Stimulated activated CD8-positive, alpha-beta memory T cell treated with anti-CD3 and anti-CD28 coated beads, Interleukin-7, amount 100 ng/mL, for 48 hours (primary cell): ENCODE data around the gene TSPAN12.
"Not testable (repeated sequence)": the region's sequence is repeated elsewhere in the genome, so short reads cannot be mapped to it uniquely, and the experiment has no call there.

ENCODE experiments used
- DNase-seq, 2 donors: peaks; one replicate each; pipeline ENCODE4 v3.0.0-alpha.2; 2020; ENCODE audit warnings: low read depth in 1 of 2; ENCODE audit errors: extremely low read depth in 1 of 2

The TSPAN12 gene

DNA sequence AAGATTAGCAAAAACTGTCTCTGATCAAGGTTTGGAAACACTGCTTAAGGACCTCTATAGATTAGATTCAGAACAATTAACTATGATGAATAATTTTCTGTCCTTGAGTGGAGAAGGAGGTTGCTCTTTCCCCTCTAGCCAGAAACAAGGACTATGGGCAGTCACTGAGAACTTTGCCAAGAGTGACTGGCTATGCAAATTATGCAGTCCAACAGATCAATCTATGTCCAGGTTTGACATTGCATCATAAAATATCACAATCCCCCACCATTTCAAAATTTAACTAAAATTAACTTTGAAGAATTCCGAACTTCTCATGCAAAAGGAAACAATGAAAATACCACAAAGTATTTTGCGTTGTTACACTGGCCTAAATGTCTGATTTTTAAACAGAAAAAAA, 50.6 kb downstream of the TSPAN12 start:
- DNase-seq = no peak

DNA sequence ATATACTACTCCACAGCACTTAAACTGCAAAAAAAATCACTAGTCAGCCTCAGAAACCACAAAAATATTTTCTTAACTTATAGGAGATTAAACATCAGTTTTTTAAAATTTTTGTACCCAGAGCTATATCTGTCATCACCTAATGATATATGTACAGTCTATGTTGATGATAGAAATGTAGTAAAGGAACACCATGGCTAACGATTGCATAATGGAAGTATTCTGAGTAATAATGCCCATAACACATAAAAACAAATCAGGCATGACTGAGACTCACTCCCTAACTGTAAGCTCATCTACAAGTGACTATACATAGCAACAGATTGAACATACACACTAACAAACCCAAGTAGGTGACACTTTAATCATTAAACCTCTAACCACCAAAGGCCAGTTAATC, 51.3 kb downstream of the TSPAN12 start:
- DNase-seq = no peak

DNA sequence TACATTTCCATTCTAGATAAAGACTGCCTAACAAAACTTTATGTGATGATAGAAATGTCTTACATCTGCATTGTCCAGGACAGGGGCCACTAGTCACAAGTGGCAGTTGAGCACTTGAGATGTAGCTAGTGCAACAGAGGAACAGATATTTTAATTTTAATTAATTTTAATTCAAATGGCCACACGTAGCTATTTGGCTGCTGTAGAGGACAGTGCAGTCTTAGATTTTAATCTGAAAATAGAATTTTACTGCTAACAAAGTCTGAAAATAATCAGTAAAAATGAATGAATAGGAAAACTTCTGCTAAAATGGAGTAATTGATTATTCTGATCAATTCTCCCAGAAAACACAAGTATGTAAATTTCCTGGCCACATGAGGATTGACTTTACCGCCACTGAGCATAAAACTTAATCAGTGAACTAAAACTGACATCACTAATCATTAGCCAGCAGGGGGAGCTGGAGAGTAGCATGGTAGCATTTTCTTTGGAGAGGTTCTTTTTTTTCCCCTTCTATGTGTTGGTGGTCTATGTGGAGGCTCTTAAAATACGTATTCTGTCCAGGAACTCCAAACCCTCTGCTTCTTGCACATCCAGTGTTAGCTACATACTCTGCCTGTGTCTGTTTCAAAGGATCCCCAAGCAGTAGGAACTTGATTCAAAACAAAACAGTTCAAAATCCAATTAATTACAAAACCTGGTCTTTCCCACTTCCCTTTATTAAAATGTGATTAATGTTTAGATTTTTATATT, 52.1 kb downstream of the TSPAN12 start:
- peak in 1 of 2 donors; percentile 2 for DNase-seq

DNA sequence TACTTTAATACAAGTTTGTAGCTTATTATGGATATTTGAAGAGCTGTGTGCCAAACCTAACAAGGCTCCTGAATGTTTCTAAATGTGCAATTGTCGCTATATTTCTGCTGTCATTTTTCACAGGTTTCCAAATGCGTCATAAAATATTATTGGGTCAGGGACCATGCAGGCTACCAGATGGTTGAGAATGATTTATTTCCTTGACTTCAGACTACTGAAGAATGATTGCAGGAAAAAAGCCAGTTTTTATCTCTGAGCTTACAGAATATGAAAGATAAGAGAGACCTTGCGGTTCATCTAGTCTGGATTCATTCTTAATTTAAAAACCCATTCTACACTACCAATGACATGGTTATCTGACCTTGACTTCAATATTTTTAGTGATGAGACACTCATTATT, 55.2 kb downstream of the TSPAN12 start:
- DNase-seq = no peak

DNA sequence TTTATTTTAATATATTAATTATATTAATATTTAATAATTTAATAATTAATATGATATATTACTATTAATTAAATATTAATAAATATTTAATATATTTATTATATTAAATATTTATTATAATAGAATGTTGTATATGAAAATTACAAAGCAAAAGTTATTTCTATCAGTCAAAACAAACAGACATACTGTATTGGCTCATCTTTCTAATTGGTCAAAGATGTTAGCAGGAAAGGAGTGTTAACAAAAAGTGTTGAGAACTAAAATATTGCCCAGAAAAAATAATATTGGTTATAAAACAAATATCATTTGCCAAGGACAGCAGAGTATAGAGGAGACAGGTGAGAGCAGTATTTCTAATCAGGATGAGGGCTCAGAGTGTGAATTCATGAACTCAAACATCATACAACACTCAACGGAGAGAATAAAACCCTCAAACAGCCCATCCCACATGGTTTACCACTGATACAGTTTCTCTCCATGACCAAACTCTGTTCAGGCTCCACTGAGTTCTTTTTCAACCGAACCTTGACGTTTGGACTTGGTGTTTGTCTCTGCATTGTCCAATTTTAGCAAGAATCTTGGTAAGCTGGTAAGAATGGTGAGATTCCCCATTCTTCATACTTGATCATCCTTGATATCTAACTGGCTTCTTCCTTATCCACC, 58.0 kb downstream of the TSPAN12 start:
- DNase-seq = no peak

DNA sequence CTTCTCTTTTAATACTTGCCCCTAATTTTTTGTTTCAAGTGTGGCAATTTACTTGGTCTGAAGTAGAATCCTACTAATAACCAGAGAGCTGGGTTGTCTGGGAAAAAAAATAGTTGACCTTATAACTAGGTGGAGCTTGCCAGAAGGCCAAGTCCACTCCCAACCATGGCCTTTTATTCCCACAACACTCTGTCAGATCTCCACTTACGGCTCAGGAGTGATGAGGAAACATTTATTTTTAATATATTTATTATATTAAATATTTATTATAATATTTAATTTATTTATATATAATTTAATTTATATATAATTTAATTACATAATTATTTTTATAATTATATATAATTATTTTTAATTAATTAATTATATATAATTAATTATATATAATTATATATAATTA, 58.8 kb downstream of the TSPAN12 start:
- DNase-seq = no peak

DNA sequence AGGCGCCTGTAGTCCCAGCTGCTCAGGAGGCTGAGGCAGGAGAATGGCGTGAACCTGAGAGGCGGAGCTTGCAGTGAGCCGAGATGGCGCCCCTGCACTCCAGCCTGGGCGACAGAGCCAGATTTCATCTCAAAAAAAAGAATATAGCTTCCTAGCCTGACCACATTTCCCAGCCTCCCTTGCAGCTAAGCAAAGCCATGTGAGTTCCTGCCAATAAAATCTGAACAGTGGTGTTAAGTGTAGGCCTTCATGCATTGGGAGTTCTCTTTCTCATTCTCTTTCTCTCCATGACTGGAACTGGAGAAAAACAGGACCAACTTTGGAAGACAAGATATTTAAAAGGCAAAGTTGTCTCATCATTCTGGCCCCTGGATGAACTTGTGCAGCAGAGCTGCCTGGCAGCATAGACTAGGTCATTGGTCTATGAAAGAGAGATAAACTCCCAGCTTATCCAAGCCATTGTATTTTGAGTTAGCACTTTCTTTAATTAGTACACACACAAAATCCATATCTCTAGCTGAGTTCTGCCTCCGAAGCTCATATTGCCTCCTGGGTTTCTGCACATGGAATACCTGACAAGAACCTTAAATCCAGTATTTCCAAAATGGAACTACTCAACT, 60.8 kb downstream of the TSPAN12 start:
- DNase-seq = no peak

DNA sequence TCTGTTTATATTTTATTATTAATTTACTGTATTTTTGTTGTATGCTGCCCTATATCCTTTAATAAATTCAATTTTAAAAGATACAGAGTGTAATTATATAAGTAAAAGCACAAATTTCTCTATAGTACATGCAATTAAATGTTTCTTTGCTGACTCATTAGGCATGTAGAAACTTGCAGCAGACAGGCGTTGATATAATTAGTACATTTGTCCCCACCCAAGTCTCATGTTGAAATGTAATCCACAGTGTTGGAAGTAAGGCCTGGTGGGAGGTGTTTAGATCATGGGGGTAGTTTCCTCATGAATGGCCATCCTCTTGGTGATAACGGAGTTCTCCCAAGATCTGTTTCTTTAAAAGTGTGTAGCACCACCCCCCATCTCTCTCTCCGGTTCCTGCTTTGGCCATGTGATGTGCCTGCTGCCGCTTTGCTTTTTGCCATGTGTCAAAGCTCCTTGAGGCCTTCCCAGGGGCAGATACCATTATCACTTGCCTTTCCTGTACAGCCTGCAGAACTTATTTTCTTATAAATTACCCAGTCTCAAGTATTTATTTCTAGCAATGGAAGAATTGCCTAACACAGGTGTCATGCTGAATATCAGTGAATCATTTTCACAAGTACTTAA, 63.7 kb downstream of the TSPAN12 start:
- DNase-seq = no peak

DNA sequence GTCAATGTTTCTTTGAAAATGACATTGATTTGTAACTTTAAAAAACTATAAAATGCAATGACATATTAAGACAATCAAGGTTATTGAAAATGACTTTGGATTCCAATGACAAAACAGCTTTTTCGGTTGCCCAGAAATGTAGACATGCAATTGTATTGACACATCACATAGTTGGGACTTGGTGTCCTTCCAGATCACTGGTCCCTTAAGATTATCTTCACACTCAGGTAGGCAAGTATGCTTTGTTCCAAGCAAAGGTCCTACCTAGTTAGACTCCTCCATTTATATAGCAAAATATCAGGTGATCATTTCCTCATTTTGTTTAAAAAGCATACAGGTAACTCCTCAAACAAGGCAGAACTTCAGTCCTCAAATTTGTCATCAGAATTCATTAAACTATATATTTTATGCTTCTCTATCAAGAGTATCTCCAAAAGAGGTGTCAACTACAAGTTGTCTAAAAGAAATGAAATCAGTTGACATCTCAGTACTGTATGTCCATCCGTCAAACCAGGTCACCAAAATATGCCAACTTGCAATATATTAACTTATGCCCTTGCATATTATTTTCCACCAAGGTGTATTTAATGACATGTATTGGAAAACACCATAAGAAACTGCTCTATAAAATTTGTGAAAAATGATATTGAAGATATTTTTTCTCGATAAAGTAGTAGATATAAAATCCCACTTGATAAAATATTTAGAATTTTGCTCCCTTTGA, 64.6 kb downstream of the TSPAN12 start:
- DNase-seq = no peak

DNA sequence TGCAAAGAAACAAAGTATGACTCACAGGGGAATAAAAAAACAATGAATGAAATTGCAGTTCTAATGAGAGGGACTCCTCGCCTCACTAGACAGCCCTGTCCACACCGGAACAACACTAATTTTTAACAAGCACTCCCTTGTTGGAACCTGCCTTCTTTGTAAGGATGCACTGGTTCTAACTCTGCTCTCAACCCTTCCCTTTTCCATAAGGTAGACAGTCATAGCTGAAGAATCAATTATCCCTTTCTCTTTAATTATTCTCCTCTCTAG, 65.1 kb downstream of the TSPAN12 start:
- no peak for DNase-seq

DNA sequence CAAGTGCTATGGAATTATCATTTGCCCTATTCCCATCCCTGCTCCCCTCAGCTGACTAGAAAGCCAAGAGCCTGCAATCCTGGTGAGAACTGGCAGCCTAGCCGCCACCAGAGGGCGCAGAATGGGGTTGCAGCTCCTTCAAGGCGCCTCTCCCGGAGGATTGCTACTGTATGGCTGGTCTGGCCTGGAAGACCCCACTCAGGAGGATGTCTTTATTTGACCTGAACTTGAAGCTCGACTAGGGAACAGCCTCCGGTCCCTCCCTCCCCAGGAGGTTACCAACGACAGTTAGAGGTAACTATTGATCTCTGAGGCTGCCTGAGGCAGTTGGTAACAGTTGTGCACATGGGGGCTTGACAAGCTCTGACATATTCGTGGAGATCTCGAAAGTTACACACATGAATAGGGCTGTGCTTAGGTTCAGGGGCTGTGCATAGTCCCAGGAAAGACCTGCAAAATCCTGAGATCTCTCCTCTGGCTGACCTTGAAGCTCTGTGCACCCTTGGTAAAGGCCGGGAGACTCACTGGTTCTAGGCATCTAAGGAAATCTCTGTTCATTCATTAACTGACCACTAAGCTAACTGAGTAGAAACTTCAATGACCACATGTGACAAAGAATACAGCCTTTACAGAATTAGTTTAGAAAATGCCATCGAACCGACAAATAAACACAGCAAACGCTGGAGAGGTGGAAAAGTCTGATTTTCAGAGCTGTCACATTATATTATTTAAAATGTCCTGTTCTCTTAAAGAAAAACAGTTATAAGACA, 65.7 kb downstream of the TSPAN12 start:
- DNase-seq = peak; percentile 19 to 39

DNA sequence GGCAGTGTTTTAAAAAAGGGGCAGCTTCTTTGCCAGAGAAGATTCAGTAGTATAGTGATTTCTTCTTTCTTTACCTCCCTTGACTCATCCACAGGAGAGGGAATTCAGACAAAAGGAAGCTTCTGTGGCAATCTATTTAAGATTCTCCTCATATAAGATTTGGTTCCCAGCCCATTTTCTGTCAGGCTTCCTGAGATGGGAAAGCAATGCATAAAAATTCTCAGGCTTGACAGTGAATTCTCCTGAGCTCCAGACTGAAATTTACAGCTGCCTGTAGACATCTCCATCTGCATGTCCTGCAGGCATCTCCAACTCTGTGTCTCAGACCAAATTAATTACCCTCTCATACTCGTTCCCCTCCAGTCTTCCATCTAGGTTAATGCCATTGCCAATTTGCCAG, 72.8 kb downstream of the TSPAN12 start:
- no peak for DNase-seq

DNA sequence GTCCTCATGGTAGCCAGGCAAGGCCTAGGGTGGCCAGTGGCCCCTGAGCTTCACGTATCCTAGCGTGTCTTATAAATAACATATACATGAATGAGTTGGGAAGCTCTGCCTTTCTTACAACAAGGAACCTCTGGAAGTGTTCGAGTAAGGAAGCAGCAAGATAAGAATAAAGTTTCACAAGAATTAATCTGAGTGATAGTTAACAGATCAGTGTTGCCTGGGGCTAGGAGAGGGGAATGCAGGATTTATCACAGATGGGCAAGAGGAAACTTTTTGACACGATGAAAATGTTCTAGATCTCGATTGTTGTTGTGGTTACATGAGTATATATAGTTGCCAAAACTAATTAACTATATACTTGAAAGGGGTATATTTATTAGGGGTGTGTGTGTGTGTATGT, 74.2 kb downstream of the TSPAN12 start:
- DNase-seq = no peak

DNA sequence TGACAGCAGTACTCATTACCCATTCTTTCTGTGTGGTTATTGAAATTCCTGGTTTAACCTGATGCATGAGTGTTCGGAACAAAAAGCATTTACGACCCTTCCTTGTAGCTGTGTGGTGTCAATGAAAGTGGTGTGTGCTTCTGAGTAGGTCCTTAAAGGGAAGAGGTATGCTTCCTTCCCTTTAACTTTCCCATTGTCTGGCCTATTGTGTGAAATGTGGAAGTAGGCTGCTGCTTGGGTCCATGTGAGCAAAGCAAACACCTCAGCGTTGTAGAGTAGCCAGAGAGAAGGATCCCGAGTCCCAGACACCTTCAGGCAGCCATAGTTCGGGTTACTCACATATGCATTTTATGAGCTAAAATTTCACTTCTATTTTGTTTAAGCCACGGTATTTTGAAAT, 74.7 kb downstream of the TSPAN12 start:
- DNase-seq = no peak

DNA sequence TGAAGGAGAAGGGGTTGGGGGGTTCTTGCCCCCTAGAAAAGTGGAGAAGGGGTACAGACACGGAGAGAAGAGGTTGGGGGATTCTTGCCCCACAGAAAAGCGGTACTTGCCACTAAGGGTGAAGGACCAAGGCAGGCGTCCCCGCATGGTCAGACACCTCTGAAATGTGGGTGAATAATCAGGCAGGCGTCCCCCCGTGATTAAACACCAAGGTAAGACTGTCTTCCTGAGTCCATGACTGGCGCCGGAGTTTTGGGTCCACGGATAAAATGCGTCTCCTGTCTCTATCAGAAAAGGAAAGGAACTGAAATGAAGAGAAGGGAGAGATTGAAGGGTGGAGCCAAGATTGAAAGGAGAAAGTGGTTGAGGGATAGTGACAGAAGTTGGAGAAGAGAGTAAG, 76.0 kb downstream of the TSPAN12 start:
- not testable (repeated sequence) for DNase-seq

DNA sequence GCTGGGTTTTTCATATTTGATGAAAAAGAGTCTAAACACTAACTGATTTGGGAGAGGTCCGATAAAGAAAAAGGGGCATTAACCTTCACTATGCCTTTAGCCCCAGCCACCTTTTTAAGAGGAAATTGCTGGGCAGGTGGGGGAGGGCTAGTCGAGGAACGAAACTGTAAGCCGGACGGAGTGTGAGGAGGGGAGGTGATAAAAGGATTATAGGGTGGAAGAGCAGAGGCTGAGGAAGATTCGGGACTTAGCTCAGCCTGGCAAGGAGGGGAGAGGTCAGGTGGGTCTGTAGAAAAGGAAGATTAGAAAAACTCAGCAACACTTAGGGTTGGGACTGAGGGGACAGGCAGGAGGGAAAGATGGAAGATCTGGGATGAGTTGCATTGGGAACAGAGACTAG, 77.0 kb downstream of the TSPAN12 start:
- DNase-seq = no peak

DNA sequence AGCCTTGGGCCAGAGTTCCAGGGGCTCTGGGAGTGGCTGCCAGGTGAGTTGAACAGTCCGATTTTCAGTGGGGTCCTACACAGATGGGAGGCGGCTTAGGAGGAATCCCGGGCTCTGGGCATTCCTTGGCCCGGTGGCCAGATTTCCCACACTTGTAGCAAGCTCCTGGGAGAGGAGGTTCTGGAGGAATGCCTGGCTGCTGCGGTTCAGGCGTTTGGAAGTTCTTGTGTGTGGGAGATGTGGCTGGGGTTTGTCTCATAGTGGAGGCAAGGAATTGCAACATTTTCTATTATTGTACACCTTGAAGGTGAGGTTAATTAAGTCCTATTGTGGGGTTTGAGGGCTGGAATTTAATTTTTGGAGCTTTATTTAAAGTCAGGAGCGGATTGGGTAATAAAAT, 77.5 kb downstream of the TSPAN12 start:
- DNase-seq = not testable (repeated sequence)

DNA sequence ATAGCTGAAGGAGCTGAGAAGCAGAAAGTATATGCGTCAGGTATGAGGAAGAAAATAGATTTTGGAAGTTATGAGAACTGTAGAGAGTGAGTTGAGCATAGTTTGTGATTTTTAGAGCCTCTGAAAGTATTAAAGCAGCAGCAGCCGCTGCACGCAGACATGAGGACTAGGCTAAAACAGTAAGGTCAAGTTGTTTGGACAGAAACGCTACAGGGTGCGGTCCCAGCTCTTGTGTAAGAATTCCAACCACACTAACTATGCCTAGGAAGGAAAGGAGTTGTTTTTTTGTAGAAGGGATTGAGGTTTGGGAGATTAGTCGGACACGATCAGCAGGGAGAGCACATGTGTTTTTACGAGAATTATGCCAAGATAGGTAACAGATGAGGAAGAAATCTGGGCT, 78.9 kb downstream of the TSPAN12 start:
- not testable (repeated sequence) for DNase-seq

DNA sequence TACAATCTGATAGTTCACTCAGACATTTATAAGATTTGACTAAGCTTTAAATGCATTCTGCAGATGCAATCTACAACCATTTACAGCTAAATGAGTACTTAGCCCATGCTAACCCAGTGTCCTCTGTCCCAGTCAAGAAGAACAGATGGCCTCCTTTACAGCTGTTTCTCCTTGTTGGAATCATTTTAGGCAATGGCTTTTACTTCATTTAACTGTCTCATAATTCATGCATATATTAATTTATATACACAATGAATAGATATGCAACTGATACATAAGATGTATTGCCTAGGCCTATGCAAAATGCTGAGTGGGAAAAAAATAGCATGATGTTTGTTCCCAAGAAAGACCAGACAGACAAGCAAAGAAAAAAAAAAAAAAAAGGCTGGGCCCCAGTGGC, 82.2 kb downstream of the TSPAN12 start:
- no peak for DNase-seq

DNA sequence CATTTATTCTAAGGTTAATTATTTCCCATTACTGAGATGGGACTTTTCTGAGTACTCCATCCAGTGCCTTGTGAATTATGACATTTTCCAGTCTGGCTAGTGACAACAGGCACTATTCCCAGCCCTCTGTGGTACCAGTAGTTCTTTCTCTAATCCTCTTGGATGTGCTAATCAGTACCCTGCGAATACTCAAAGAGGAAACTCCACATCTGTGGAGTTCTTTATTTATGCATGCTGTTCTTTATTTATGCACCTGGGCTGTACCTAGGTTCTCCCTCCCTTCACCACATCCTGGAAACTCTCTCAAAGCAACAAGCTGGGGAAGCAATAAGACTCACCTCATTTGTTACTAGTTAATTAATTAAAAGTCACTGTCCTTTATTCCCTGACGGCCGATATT, 83.5 kb downstream of the TSPAN12 start:
- no peak for DNase-seq

DNA sequence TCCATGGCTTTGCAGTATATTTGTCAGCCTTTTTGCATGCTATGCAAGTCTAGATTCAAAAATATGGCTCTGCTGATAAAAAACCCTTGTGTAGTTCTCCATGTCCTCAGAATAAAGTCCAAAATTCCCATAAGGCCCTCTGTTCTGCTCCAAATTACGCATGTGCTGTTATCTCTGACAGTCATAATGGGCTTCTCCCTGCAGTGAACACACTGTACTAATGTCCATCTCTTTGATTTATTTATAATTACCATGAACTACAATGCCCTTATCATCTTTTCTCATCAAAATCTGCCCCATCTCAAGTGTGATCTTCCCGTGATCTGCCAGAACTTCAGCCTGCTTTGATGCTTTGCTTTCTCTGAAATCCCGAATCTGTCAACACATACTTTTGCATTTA, 87.7 kb downstream of the TSPAN12 start:
- DNase-seq = no peak
